OCI-LY3 (cell line): ENCODE measurements around the gene GNB1.

ENCODE experiments used
- H2AFZ ChIP-seq: fragments of 200-600, 300-600 bp; shearing (Covaris generic); 2 replicates; pipeline ENCODE4 v1.6.0; 2014; ENCODE audit warnings: antibody characterized with exemption, low read depth, low read length
- H3K27ac ChIP-seq: fragments of 200-600, 300-600 bp; sonication (generic); 2 replicates; pipeline ENCODE4 v1.5.1; 2014; ENCODE audit warnings: mild to moderate bottlenecking, low read length, moderate library complexity, mixed read lengths
- H3K27me3 ChIP-seq: fragments of 200-600, 300-600 bp; sonication (generic); 2 replicates; pipeline ENCODE4 v1.6.1; 2014; ENCODE audit warnings: low read depth, low read length, mixed read lengths
- H3K36me3 ChIP-seq: fragments of 200-600, 300-600 bp; sonication (generic); replicated peaks from 2 replicates; pipeline ENCODE3; 2014; ENCODE audit warnings: low read depth, low read length, mixed read lengths
- H3K4me1 ChIP-seq: fragments of 300-600, 200-600 bp; sonication (generic); 2 replicates; pipeline ENCODE4 v1.6.1; 2014; ENCODE audit warnings: low read length, mixed read lengths
- H3K4me2 ChIP-seq: fragments of 200-600, 300-600 bp; sonication (generic); 2 replicates; pipeline ENCODE4 v1.6.1; 2014; ENCODE audit warnings: low read length, mixed read lengths
- H3K4me3 ChIP-seq: fragments of 300-600, 200-600 bp; sonication (generic); 2 replicates; pipeline ENCODE4 v1.5.1; 2014; ENCODE audit warnings: antibody characterized with exemption, mild to moderate bottlenecking, low read length, moderate library complexity
- H3K79me2 ChIP-seq: fragments of 300-600, 200-600 bp; shearing (Covaris generic); 2 replicates; pipeline ENCODE4 v1.6.1; 2014; ENCODE audit warnings: mild to moderate bottlenecking, low read length, mixed read lengths
- H3K9ac ChIP-seq: fragments of 300-600, 200-600 bp; shearing (Covaris generic); 2 replicates; pipeline ENCODE4 v1.6.0; 2014; ENCODE audit warnings: mild to moderate bottlenecking, low read length, moderate library complexity
- H3K9me3 ChIP-seq: fragments of 200-600, 300-600 bp; shearing (Covaris generic); 2 replicates; pipeline ENCODE4 v1.6.1; 2014; ENCODE audit warnings: low read length, mixed read lengths; ENCODE audit not compliant: insufficient read depth
- H4K20me1 ChIP-seq: fragments of 200-600, 300-600 bp; sonication (generic); 2 replicates; pipeline ENCODE4 v1.6.1; 2016; ENCODE audit warnings: low read length, mixed read lengths; ENCODE audit not compliant: insufficient read depth
- EZH2phosphoT487 ChIP-seq: fragments of 200-600 bp; shearing (Covaris generic); IDR thresholded peaks from 2 replicates; pipeline ENCODE4 v1.6.1; 2018; ENCODE audit warnings: antibody characterized with exemption, mixed run types, low read depth
- TF ChIP-seq, protein P1 (sequence below): fragments of 200-600, 300-600 bp; sonication (generic); IDR thresholded peaks from 2 replicates; pipeline ENCODE4 v1.5.1; 2014; ENCODE audit warnings: antibody characterized with exemption, low read length, low read depth

Gene GNB1

DNA sequence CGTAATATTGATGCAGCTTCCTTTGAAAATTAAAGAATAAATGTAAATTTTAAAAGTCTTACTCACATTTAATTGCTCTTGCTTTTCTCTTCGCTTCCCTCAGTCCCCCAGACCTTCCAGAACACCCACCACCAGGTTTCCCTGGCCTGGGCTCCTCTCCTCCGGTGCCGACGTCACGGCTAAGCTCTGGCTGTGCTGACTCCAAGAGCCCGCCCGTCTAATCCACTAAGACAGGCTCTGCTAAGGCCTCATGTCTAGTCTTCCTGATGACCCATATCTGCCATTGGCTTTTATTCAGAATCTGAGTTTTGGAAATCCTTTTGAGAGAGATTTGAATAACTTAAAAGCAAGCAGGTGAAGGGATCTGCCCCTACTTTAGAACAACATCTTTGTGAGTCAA lies 58.7 kb downstream of the GNB1 start:
- TF ChIP-seq, protein P1, sequence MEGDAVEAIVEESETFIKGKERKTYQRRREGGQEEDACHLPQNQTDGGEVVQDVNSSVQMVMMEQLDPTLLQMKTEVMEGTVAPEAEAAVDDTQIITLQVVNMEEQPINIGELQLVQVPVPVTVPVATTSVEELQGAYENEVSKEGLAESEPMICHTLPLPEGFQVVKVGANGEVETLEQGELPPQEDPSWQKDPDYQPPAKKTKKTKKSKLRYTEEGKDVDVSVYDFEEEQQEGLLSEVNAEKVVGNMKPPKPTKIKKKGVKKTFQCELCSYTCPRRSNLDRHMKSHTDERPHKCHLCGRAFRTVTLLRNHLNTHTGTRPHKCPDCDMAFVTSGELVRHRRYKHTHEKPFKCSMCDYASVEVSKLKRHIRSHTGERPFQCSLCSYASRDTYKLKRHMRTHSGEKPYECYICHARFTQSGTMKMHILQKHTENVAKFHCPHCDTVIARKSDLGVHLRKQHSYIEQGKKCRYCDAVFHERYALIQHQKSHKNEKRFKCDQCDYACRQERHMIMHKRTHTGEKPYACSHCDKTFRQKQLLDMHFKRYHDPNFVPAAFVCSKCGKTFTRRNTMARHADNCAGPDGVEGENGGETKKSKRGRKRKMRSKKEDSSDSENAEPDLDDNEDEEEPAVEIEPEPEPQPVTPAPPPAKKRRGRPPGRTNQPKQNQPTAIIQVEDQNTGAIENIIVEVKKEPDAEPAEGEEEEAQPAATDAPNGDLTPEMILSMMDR = no peak
- TF ChIP-seq EZH2phosphoT487 = no peak
- no peak overlapping the region for H3K9ac ChIP-seq
- H3K9me3 ChIP-seq = no peaks in the 10 kb centered on the region; the same call in 1 of the 2 replicates
- H3K36me3 ChIP-seq = peaks cover 42% of the 10 kb centered on the region
- no peak overlapping the region for H3K4me3 ChIP-seq
- H2AFZ ChIP-seq = no peak overlapping the region
- peaks cover 96% of the 10 kb centered on the region for H3K79me2 ChIP-seq
- no peak overlapping the region for H3K4me2 ChIP-seq
- H3K4me1 ChIP-seq = peaks cover 47% of the 10 kb centered on the region
- H3K27ac ChIP-seq = no peak overlapping the region
- no peaks in the 10 kb centered on the region for H3K27me3 ChIP-seq
- H4K20me1 ChIP-seq = peaks cover 73% of the 10 kb centered on the region

DNA sequence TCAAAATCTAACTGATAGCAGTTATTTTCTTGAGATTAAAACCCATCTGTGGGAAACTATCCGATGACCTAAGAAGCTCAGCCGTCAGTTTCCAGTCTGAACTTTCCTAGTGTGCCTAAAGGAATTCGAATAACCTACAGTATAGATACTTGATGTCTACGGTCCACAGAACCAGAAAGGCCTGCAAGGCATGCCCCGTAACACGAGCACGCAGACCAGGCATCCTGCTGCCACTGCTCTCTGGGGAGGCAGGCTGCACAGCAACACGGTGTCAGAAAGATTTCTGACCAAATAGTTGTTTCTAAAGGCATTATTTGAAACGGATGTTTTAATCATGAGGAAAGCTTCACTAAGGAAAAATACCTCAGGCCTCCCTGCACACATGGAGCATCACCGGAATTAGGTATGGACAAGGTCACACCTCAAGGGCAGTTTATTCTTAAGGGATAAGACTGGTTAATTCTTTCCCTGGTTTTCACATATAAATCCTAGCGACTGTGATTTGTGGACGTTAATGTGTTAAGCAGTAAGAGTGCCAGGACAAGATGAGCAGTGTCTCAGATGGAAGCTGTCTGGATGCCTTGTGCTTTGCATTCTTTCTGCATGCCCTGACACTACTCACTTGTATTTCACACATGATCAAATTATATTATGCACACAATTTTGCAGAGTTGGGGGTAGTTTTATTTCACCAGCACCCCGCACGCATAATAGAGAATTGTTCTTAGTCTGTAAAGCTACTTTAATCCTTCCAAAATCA lies 63.6 kb downstream of the GNB1 start:
- TF ChIP-seq EZH2phosphoT487 = no peak
- TF ChIP-seq, protein P1 = no peak
- Histone ChIP-seq H2AFZ (no peak overlapping the region), H3K27ac (no peak overlapping the region), H3K36me3 (peaks cover 34% of the 10 kb centered on the region), H3K4me3 (no peak overlapping the region), H4K20me1 (peaks cover 58% of the 10 kb centered on the region), H3K9ac (no peak overlapping the region), H3K27me3 (no peaks in the 10 kb centered on the region), H3K79me2 (peaks cover 92% of the 10 kb centered on the region), H3K9me3 (no peaks in the 10 kb centered on the region), H3K4me2 (no peak overlapping the region), H3K4me1 (peaks cover 30% of the 10 kb centered on the region)

DNA sequence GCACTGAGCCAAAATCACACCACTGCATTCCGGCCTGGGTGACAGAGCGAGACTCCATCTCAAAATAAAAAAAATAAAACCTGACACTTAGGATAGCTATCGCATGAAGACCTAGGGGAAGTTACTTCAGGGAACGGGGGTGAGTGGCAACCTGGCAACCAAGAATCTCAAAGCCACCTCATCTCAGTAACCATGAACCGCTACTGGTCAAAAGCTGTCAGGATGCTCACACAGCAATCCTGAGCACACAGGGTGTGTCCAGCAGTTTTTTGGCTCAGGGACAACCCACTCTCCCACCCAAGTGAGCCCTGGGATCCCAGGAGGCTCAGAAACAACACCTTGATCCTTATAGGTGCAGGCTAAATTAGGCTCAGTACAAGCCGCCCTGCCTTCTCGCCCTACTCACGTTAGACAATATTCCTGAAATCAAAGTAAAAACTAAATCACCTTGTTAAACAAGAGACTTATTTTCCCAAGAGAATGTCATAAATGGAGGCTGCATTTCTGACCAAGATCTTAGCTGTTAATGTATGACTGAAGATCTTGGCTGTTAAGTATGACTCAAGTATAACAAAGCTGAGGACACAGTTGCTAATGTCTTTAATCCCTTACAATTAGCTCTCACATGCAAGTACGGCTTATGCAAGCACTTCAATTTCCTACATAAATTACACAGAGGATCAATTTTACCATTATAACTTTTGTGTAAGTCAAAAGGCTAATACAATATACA lies 64.4 kb downstream of the GNB1 start:
- peaks cover 30% of the 10 kb centered on the region for H3K4me1 ChIP-seq
- no peaks in the 10 kb centered on the region for H3K27me3 ChIP-seq
- H3K9ac ChIP-seq = no peak overlapping the region
- peaks cover 34% of the 10 kb centered on the region for H3K36me3 ChIP-seq
- TF ChIP-seq, protein P1 = no peak
- TF ChIP-seq EZH2phosphoT487 = no peak
- H3K9me3 ChIP-seq = no peaks in the 10 kb centered on the region
- no peak overlapping the region for H3K4me2 ChIP-seq
- no peak overlapping the region for H3K27ac ChIP-seq
- no peak overlapping the region for H3K4me3 ChIP-seq
- peaks cover 91% of the 10 kb centered on the region for H3K79me2 ChIP-seq
- H2AFZ ChIP-seq = no peak overlapping the region
- H4K20me1 ChIP-seq = peaks cover 56% of the 10 kb centered on the region

DNA sequence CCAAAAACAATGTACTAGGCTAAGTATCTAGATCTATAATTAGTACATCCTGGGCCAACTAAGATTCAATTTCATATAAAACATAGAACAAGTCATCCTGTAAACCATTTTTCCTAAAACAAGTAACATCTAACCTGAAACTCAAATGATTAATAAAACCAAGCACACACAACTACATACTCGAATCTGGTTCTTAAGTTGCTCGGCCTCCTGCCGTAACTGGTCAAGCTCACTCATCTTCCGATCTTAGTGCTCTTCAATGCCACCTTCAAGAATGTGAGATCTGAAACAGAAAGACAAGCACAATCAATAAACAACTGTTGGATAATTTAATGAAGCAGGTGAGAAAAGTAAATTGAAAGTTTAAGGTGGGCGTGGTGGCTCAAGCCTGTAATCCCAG lies 65.7 kb downstream of the GNB1 start:
- Histone ChIP-seq H3K27me3 (no peaks in the 10 kb centered on the region), H3K4me3 (no peak overlapping the region), H3K27ac (no peak overlapping the region), H3K36me3 (peaks cover 41% of the 10 kb centered on the region), H3K9ac (no peak overlapping the region), H2AFZ (no peak overlapping the region), H3K4me2 (no peak overlapping the region), H3K4me1 (peaks cover 30% of the 10 kb centered on the region), H3K9me3 (no peaks in the 10 kb centered on the region), H4K20me1 (peaks cover 51% of the 10 kb centered on the region), H3K79me2 (peaks cover 85% of the 10 kb centered on the region)
- no peak for TF ChIP-seq EZH2phosphoT487
- TF ChIP-seq, protein P1 = no peak
